ENCODE measurements around the gene LHX1.

LHX1 gene

GRCh38 chr17:36941265-36942010, 4.2 kb downstream of the LHX1 start:
- no peak for TF ChIP-seq CTCF (conservative IDR thresholded peaks at IDR 0.05)
- no peak overlapping the region for H3K27ac ChIP-seq

- TF ChIP-seq CTCF (conservative IDR thresholded peaks at IDR 0.05) = no peak
- no peak overlapping the region for H3K27ac ChIP-seq
These were observed 4.8 kb downstream of the LHX1 start for GRCh38 chr17:36942019-36942599.

- no peak for TF ChIP-seq CTCF (conservative IDR thresholded peaks at IDR 0.05)
These were observed 5.4 kb downstream of the LHX1 start for GRCh38 chr17:36942631-36943125.

GRCh38 chr17:36943250-36944191, 6.2 kb downstream of the LHX1 start:
- no peak for TF ChIP-seq CTCF (conservative IDR thresholded peaks at IDR 0.05)
- H3K27ac ChIP-seq = no peak overlapping the region

More at GRCh38 chr17:36942631-36943125, 5.4 kb downstream of the LHX1 start:
- H3K27ac ChIP-seq = no peak overlapping the region

GRCh38 chr17:36944553-36944952, 7.3 kb downstream of the LHX1 start:
- no peak overlapping the region for H3K27ac ChIP-seq
- no peak for TF ChIP-seq CTCF (conservative IDR thresholded peaks at IDR 0.05)

GRCh38 chr17:36945140-36945539, 7.9 kb downstream of the LHX1 start:
- no peak for TF ChIP-seq CTCF (conservative IDR thresholded peaks at IDR 0.05)
- no peak overlapping the region for H3K27ac ChIP-seq

Measured in VCaP (cell line).